Loucy (cell line): Measurements from ENCODE around the gene TFEB.

Experiments used
- H2AFZ ChIP-seq: fragments of 200-600 bp; sonication (generic); 2 replicates; pipeline ENCODE4 v1.6.0; 2016; ENCODE audit warnings: antibody characterized with exemption, mild to moderate bottlenecking, low read length, moderate library complexity
- H3F3A ChIP-seq: fragments of 200-600 bp; 2 replicates; pipeline ENCODE4 v1.6.0; 2016; ENCODE audit warnings: antibody characterized with exemption, low read depth, mild to moderate bottlenecking
- H3K27me3 ChIP-seq: fragments of 200-600 bp; sonication (generic); 2 replicates; pipeline ENCODE4 v1.6.1; 2014; ENCODE audit warnings: low read length, mild to moderate bottlenecking; ENCODE audit not compliant: insufficient read depth, poor library complexity, severe bottlenecking
- H3K36me3 ChIP-seq: fragments of 200-600 bp; sonication (generic); 2 replicates; pipeline ENCODE4 v1.6.1; 2016; ENCODE audit warnings: low read length; ENCODE audit not compliant: insufficient read depth
- H3K4me1 ChIP-seq: fragments of 200-600 bp; sonication (generic); 2 replicates; pipeline ENCODE4 v1.5.1; 2014; ENCODE audit warnings: low read length, mild to moderate bottlenecking; ENCODE audit not compliant: insufficient read depth, poor library complexity, severe bottlenecking
- H3K4me2 ChIP-seq: fragments of 200-600 bp; sonication (generic); 2 replicates; pipeline ENCODE4 v1.6.0; 2014; ENCODE audit warnings: antibody characterized with exemption, low read length, low read depth, mild to moderate bottlenecking; ENCODE audit not compliant: poor library complexity, severe bottlenecking
- H3K4me3 ChIP-seq: fragments of 200-600 bp; sonication (generic); 2 replicates; pipeline ENCODE4 v1.5.1; 2014; ENCODE audit warnings: low read length, mild to moderate bottlenecking, mixed read lengths; ENCODE audit not compliant: poor library complexity, severe bottlenecking
- H3K79me2 ChIP-seq: fragments of 200-600 bp; sonication (generic); 2 replicates; pipeline ENCODE4 v1.6.1; 2014; ENCODE audit warnings: low read length; ENCODE audit not compliant: insufficient read depth
- H3K9ac ChIP-seq: fragments of 200-600 bp; sonication (generic); 2 replicates; pipeline ENCODE4 v1.6.0; 2014; ENCODE audit warnings: mild to moderate bottlenecking, low read depth, low read length, moderate library complexity; ENCODE audit not compliant: poor library complexity, severe bottlenecking
- H3K9me2 ChIP-seq: fragments of 200-600 bp; sonication (generic); replicated peaks from 2 replicates; pipeline ENCODE4 v1.6.1; 2016; ENCODE audit warnings: low read depth, low read length, mixed read lengths
- H3K9me3 ChIP-seq: fragments of 200-600 bp; sonication (generic); 2 replicates; pipeline ENCODE4 v1.6.1; 2014; ENCODE audit warnings: mild to moderate bottlenecking, antibody characterized with exemption, low read length, low read depth; ENCODE audit not compliant: insufficient read depth
- H4K20me1 ChIP-seq: fragments of 200-600 bp; sonication (generic); 2 replicates; pipeline ENCODE4 v1.6.0; 2014; ENCODE audit warnings: antibody characterized with exemption, low read length, mild to moderate bottlenecking; ENCODE audit not compliant: insufficient read depth, poor library complexity, severe bottlenecking
- CTCF ChIP-seq: fragments of 200-600 bp; sonication (generic); conservative IDR thresholded peaks from 2 replicates; pipeline ENCODE4 v1.5.1; 2014; ENCODE audit warnings: mild to moderate bottlenecking, antibody characterized with exemption, low read length
- EZH2phosphoT487 ChIP-seq: fragments of 200-600 bp; IDR thresholded peaks from 2 replicates; pipeline ENCODE4 v1.6.1; 2018; ENCODE audit warnings: antibody characterized with exemption, mild to moderate bottlenecking, moderate library complexity, borderline replicate concordance

The TFEB gene

GRCh38 chr6:41744236-41744787 lies 8.9 kb upstream of the TFEB start:
- H3K36me3 ChIP-seq: no peaks in the 10 kb centered on the region
- H3K9me2 ChIP-seq: no peaks in the 10 kb centered on the region
- H3F3A ChIP-seq: no peaks in the 10 kb centered on the region
- no peak overlapping the region for H3K4me2 ChIP-seq
- H3K9ac ChIP-seq: no peak overlapping the region
- TF ChIP-seq EZH2phosphoT487: no peak
- TF ChIP-seq CTCF: no peak
- H2AFZ ChIP-seq: no peak overlapping the region
- no peaks in the 10 kb centered on the region for H4K20me1 ChIP-seq
- H3K27me3 ChIP-seq: no peaks in the 10 kb centered on the region
- no peaks in the 10 kb centered on the region for H3K9me3 ChIP-seq
- no peaks in the 10 kb centered on the region for H3K4me1 ChIP-seq
- no peak overlapping the region for H3K4me3 ChIP-seq
- H3K79me2 ChIP-seq: no peaks in the 10 kb centered on the region

- TF ChIP-seq CTCF: no peak
- no peak for TF ChIP-seq EZH2phosphoT487
- no peak overlapping the region for H2AFZ ChIP-seq
- no peak overlapping the region for H3K9ac ChIP-seq
- no peaks in the 10 kb centered on the region for H3K4me1 ChIP-seq
- H3K27me3 ChIP-seq: no peaks in the 10 kb centered on the region
- no peaks in the 10 kb centered on the region for H3K9me2 ChIP-seq
- H3F3A ChIP-seq: no peaks in the 10 kb centered on the region
- no peak overlapping the region for H3K4me2 ChIP-seq
- no peak overlapping the region for H3K4me3 ChIP-seq
- no peaks in the 10 kb centered on the region for H4K20me1 ChIP-seq
- no peaks in the 10 kb centered on the region for H3K9me3 ChIP-seq
- no peaks in the 10 kb centered on the region for H3K36me3 ChIP-seq
- H3K79me2 ChIP-seq: no peaks in the 10 kb centered on the region
These were observed 8.2 kb upstream of the TFEB start for GRCh38 chr6:41743406-41744235.

- no peak overlapping the region for H3K9ac ChIP-seq
- no peaks in the 10 kb centered on the region for H4K20me1 ChIP-seq
- TF ChIP-seq EZH2phosphoT487 (no peak), CTCF (no peak)
- H3K9me3 ChIP-seq: no peaks in the 10 kb centered on the region
- H3K36me3 ChIP-seq: no peaks in the 10 kb centered on the region
- H3K4me3 ChIP-seq: no peak overlapping the region
- H3K4me1 ChIP-seq: no peaks in the 10 kb centered on the region
- no peaks in the 10 kb centered on the region for H3F3A ChIP-seq
- H3K9me2 ChIP-seq: no peaks in the 10 kb centered on the region
- no peak overlapping the region for H2AFZ ChIP-seq
- H3K4me2 ChIP-seq: no peak overlapping the region
- H3K79me2 ChIP-seq: no peaks in the 10 kb centered on the region
- no peaks in the 10 kb centered on the region for H3K27me3 ChIP-seq
These were observed 6.5 kb upstream of the TFEB start for GRCh38 chr6:41741625-41742490.
